GM19025 (cell line): Measurements from ENCODE around the gene LYPD6B.

Experiments
- ATAC-seq: cut with Tn5 transposase; IDR thresholded peaks from one replicate; pipeline ENCODE4 v1.9.1; 2021; ENCODE audit warnings: mild to moderate bottlenecking, low read depth, moderate library complexity; ENCODE audit not compliant: unreplicated experiment

Gene LYPD6B

DNA sequence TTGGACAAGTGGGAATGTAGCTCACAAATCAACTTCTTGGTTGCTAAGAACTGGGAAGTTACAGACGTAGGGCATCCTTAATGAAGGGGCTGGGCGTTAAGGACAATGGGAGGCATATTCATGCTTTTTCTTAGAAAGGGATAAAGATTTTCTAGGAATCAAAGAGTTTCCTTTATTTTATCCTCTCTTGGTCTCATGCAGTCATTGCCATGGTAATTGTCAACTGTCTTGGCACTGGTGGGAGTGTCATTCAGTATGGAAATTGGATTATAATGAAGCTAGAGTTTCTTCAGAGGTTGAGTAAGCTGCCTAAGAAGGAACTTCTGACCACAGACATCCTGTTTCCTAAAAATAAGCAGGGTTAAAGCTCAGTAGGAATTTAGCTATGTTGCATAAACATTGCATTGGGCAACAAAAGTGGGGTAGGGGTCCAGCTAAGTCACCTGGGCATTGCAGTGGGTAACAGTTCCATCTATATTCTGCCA lies 114.0 kb downstream of the LYPD6B start:
- ATAC-seq: no peak

DNA sequence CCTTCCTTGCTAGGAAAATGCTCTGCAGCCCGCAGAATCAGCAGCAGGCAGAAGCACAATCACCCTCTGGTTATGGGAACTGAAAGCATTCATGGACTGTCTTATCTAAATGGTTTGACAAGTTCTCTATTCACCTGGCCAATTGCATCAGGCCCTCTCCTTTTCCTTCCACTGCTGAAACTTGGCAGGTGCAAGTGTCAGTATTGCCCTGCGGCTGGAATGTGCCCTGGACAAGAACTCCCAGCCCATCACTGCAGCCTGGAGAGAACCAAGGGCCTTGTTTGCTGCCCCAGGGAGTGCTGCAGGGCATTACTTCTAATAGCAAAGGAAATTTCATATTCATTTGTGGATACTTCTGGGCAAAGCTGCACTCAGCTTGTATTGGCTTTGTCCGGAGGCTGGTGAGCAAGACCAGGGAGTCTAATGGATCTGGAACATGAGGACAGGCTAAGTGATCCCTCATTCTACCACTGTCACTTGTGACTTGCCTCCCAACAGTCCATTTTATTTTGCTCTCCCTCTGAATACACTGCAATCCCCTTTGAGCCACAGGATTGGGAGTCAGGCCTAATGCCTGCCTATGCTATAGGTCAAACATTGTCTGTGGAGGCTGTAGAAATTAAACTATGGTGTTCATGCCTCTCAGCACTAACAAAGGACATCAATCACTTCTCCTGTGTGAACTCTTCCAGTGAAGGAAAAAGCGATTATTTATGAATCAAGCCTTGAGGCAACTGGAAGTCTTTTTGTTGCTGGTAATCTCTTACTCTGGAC lies 116.9 kb downstream of the LYPD6B start:
- no peak for ATAC-seq

DNA sequence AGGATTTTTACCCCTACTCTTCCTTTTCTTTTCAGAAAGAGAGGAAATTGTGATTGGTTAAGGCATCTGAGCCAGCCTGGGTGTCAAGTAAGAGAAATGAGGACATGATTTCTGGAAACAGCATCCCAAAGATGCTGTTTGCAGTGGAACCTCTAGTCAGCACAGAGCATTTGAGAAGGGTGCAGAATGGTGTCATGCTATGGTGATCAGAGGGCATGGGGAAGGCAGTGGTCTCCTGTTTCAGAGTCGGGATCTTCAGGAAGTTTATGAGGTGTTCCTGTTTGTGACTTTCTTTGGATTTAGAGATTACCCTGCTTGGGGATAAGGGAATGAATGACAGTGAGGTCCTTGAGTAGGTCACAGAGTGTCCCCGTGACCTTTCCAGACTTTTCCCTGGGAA lies 117.5 kb downstream of the LYPD6B start:
- no peak for ATAC-seq

DNA sequence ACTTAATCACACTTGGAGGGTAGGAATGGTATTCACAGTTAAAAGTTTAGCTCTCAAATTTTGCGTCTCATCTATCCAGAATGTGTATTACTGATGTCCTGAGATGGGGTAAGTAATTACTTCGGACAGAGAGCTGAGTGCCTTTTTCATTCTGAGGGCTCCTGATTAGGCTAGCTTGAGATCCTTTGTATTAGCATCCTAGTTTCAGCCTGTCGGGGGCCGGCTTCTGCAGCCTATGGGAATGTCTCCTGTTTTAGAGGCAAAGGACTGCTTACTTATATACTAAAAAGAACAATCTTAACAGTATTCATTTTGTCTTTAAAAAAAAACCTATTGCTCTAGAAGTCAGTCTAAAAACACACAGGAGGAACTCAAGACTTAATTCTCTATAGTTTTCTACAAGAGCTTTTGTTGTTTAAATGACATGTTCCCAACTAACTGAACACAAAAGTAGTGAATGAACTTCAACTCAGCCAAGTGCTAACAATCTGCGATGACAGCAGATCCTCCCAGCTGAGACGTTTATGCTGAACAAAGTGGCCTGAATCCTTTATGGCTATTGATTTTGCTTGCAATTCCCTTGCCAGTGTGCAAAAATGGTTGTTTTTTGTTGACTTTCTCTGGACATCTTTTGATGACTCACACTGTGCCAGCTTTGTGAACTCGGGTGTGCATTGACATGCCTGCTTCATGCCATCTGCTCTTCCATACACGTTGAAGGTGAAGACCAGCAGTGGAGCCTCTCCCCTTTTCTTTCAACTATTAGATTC lies 118.7 kb downstream of the LYPD6B start:
- ATAC-seq: no peak

DNA sequence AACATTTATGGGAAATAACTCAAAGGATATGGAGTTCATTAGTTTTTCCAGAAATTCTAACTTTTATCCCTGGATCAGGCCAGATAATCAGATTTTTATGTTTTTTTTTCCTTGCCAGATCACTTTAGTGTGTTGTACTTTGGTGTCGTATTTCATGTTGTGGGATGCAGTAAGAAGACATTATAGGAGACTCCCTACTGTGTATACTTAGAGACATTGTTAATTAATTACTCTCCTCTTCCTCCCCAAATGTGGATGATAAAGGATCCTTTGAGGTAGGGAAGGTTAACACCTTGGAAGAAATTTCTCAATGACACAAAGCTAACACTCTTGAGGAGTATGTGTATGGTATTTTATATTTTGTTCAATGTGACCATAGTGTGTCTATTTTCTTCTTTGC lies 120.5 kb downstream of the LYPD6B start:
- no peak for ATAC-seq

DNA sequence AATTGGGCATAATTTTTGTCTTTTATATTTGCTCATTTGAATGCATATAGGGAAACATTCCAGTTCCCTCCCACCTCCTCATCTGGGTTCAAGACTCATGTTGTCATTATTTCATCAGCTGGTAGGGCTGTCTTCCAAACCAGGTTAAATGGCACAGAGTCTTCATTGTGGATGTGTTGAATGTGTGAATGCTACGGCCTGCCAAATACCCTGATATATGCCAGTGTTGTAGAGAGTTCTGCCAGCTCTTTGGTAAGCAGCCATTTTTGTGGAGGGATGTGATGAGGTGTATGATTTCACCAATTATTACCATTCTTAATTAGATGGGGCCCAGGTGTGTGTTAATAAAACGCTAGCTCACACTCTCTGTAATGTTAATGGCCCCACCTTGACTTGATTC lies 121.7 kb downstream of the LYPD6B start:
- ATAC-seq: no peak

DNA sequence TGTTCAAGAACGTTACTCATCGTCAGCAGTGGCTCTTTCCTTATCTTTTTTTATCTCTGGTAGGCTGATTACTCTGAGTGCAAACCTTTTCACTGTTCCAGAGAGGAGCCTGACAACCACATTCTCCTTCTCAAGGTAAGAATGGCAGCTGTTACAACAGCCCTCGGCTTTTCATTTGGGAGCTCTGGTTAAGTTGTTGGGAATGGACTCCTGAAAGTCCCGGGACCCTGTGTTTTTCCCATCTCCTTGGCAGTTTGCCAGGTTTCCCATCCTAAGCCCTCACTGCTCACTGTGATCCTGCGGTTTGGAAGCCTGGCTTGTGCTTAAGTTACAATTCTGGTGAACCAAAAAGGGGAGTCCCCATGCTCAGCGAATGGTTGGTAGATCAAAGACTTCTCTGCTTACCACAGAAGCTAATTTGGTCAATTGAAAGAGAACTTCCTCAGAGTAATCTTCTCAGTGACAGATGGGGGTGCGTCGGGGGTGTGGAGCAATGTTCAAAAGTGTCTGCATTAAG lies 122.3 kb downstream of the LYPD6B start:
- ATAC-seq: peak; percentile 98

DNA sequence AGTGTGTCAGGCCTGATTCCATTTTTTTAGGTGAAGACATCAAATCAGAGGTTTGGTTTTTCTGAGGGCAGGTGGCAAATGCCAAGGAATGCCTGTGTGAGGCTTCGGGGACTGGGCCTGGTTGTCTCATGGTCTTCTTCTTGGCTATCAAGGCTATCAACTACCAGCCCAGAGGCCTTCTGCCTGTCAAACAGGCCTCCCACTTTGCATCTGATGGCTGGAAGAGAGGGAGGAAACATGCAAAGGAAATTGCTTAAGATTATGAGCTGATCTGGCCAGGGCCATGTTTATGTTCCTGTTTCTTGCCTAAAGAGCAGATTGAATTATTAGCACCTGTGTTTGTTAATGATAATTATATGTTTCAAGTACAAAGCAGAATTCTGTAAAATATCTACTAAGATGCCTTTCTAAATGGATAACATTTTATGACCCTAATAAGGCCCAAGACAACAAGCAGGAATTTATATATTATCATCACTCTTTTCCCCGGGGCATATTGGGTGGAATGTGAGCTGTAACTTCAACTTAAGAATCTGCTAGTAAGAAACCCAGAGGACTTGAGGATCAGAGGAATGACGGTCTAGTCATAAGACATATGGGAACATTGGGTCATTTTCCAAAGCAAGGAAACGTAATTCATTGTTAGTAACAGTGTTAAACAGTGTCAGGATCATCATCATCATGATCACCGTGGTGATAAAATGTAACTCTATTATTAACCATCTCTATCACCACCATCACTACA lies 123.2 kb downstream of the LYPD6B start:
- no peak for ATAC-seq

DNA sequence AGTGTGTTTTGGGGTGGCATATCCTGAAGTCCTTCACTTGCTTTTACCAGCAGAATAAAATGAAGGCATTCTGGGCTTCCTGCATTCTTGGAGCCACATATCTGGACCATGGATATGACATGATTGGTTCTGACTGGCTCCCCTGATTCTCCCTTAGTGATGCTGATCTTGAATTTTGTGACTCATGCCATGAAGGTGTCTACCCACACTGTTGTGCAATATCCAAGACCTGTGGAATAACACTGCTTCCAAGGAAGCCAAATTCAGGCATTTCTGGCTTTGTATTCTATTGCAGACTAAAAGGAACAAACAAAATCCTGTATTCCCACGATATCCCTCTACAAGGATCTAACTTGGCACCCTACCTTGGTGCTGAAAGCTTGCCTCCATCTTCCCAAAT lies 125.8 kb downstream of the LYPD6B start:
- no peak for ATAC-seq

DNA sequence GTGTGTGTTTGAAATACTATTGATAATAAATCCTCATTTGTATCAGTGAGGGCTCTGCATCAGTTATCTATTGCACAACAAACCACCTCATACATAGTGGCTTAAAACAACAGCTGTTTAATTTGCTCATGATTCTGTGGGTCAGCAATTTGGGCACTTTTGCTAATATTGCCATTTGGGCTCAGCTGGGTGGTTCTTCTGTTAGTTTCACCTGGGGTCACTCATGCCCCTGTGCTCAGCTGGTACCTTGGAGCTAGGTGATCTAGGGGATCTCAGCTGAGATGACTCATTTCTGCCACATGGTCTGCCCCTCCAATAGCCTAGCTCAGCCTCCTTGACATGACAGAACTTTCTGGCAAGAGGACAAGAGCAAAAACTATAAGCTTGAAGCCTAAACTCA lies 126.3 kb downstream of the LYPD6B start:
- no peak for ATAC-seq

DNA sequence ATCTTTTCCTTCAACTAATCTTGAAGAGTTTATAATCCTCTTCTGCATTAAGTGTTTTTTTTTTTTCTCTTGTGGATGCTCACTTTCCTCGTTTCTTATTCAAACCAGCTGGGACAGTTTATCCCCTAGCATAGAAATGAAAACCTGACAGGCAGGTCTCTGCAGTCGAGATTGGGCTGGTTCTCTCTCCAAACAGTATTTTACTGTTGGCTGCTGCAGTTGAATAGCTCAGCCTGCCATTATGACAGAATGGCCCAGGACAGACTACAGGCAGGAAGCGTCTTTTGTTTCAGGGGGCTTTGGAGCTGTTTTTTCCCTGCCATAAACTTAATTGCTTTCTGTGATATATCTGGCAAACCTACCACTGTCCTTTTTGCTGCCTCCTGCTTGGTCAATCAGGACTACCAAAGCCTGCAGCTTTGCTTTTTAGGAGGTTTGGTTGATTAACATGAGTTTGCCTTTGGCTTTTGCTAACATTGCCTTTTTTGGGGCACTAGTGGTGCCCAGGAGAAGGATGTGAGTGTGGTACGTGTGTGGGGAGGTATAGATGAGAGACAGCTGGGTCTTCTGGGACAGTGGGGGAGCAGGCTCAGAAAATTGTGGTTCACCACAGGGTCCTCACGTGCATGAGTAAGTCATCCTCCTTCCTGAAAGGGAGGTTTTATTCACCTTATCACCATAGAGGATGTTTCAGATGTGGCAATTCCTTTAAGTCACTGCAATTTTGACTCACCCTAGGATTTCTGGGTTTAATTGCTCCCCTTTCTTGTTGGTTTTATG lies 128.7 kb downstream of the LYPD6B start:
- ATAC-seq: no peak

DNA sequence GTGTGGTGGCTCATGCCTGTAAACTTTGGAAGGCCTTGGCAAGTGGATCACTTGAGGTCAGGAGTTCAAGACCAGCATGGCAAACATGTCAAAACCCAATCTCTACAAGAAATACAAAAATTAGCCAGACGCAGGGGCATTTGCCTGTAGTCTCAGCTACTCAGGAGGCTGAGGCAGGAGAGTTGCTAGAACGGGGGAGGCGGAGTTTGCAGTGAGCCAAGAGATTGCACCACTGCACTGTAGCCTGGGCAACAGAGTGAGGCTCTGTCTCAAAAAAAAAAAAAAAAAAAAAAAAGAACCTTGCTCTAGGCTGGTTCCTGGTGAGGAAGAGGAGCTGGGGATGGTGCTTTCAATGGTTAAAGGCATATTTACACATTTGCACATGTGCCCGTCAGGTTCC lies 129.4 kb downstream of the LYPD6B start:
- no peak for ATAC-seq

DNA sequence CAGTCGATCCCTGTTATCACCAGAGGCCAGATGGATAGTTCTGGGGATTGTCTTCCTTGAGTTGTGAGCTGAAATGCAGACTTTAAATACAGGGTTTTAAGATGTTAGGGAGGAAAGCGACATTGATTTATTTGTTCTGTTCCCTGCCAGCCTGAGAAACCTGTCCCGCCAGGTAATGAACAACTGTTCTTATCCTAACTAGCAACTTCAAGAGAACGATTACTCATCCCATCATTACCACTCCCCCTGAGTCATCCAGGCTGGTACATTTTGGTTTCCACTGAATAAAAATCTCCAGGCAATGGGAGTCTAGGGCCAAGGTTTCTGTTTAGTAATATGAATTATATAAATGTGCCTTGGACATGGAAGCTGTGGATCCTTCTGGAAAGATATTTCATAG lies 131.2 kb downstream of the LYPD6B start:
- no peak for ATAC-seq

DNA sequence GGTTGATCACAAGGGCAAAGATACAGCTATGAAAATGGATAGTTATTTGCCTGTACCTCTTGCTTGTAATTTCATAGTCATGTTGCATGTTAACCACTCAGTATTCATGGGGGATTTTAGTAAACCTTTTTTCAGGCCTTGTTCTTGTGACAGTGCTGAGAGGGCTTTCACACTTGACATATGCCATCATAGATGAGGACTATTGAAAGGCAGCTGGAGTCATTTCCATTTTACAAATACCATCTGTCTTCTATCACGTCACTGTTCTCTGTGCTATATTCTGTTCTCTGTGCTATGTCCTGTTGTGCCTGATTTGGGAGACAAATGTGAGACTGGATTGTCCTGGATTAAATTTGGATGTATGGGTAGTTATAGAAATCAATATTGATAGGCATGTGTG lies 131.7 kb downstream of the LYPD6B start:
- no peak for ATAC-seq

DNA sequence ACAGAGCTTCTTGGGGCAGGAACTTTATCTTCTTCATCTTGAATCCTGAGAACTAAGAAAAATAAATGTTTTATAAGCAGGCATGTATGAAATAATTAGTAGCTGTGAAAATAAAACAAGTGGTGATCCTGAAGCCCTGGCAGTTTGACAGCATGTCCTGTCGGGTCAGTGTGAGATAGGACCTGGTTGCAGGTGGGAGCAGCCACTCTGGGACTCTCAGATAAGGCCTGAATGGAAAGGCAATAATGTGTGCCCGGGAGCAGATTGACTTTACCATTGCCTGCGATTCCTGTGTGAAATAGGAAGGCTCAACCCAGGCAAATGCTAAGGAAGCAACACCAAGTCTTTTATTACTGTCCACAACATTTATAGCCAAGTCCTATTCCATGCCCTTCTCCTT lies 132.4 kb downstream of the LYPD6B start:
- no peak for ATAC-seq

DNA sequence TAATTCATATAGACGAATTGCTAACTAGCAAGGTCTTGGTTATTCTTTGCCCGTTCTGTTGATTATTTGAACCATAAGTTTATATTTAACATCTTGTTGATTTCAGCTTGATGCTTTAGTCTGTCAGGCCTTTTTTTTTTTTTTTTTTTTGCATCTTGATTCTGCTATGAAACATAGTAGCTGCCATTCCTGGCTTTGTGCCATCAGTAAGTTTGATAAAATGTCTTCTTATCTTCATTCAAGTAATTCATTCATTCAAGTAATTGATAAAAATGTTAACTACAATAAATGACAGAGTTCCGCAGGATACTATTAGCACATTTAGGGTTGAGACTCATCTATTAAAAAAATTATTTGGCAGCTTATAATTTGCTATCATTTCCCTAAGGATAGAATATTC lies 134.7 kb downstream of the LYPD6B start:
- ATAC-seq: no peak

DNA sequence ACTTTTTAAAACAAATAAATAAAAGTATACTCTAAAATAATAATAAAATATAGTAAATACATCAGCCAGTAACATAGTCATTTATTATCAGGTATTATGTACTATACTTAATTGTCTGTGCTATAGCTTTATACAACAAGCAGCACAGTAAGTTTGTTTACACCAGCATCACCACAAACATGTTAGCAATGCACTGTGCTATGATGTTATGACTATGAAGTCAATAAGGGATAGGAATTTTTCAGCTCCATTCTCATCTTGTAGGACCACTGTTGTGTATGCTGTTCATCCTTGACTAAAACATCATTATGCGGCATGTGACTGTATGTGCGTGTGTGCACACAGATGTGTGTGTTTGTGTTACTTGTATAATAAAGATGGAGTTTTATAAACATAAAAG lies 137.5 kb downstream of the LYPD6B start:
- no peak for ATAC-seq

DNA sequence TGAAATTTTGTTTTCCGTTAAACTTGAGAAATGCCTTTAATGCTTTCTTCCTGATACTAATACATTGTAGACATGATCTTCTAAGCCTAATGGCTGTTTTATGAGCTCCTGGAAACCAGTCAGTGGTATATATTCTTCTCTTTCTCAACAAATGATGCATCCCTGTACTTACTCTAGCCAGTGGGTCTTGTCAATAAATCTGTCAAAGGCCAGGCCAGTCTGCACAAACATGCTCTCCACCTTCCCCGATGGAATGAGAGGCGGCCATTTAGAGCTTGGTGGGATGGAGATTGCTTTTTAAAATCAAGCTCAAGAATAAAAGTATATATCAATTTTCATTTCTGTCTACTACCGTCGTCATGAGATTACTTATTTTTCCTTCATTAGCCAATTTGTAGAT lies 140.1 kb downstream of the LYPD6B start:
- no peak for ATAC-seq

DNA sequence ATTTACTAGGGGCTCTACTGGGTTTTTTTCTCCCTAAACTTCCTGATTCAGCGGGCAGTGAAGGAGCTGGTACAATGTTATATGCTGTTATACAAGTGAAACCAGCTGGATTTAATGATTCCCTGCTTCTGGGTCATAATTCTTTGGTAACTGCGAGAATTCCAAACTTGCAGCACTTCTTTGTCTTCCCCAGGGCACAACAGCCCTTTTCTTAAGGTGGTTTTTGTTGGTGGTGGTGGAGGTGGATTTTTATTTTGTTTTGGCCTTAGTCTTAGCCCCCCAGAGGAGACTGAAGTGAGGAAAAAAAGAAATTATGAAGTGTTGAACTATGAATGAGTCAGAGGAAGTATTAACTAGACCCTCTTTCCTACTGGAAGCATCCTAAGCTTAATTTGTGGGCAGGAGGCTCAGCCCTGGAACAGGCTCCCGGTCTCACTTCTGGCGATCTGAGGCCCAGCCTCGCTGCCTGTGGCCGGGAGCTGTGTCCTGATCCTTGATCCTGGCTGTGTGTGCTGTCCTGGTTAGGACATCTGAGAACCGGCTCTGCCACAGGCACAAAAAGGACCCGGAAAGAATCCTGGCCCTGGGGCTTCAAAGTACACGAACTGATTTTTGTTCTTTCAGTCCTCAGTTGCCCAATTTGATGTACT lies 141.9 kb downstream of the LYPD6B start:
- no peak for ATAC-seq

DNA sequence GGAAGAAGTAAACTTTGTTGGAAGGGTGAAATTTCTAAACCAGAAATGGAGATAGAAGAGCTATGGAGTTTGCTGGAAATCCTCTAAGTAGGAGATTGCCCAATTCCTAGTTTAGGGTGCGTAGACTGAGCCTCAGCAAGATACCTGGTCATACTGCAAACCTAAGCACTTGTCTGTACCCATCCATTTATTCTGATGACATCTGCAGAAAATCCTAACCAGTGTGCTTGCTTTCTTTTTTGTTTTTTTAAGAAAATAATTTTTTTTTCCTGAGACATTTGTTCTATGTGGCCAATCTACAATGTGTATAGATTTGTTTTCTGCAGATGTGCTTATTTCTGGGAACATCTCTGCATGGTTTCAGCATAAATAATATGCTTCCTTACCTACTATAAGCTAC lies 144.7 kb downstream of the LYPD6B start:
- ATAC-seq: no peak
